ENCODE measurements around the gene MAT2A.

DNA sequence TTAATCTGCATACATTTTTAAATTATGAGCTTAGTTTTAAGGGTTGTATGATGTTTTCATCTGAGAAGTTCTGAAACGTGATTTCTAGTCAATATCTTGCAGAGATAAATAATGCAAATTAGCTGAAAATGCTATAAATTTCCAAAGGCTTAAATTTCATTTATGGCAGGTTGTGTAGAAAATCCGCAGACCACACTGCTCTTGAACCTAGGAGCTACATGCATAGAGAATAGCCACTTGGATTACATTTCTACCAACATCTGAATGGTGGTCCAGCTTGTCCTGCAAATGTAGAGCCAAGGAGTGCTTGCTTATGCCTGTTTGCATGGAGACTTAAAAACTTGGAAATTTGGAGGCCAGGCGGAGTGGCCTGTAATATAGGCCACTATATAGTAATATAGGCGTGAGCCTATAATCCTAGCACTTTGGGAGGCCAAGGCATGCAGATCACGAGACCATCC is 6.8 kb downstream of the MAT2A start:
- TF ChIP-seq, protein P1, sequence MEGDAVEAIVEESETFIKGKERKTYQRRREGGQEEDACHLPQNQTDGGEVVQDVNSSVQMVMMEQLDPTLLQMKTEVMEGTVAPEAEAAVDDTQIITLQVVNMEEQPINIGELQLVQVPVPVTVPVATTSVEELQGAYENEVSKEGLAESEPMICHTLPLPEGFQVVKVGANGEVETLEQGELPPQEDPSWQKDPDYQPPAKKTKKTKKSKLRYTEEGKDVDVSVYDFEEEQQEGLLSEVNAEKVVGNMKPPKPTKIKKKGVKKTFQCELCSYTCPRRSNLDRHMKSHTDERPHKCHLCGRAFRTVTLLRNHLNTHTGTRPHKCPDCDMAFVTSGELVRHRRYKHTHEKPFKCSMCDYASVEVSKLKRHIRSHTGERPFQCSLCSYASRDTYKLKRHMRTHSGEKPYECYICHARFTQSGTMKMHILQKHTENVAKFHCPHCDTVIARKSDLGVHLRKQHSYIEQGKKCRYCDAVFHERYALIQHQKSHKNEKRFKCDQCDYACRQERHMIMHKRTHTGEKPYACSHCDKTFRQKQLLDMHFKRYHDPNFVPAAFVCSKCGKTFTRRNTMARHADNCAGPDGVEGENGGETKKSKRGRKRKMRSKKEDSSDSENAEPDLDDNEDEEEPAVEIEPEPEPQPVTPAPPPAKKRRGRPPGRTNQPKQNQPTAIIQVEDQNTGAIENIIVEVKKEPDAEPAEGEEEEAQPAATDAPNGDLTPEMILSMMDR (conservative IDR thresholded peaks at IDR 0.05; ENCODE audit: low read depth, low read length) = no peak
- TF ChIP-seq EZH2phosphoT487 (IDR thresholded peaks at IDR 0.05; ENCODE audit: borderline replicate concordance, low read length) = no peak

Measured in PC-3 (cell line).